ENCODE results near the gene ARID3B. TPM values are rescaled to one million over a fixed set of nuclear protein-coding genes. Genes with fewer than 3 reads are reported as not detected.

The ARID3B gene
- total and polyA plus RNA-seq, 2 donors (not counting 1 experiment from before 2014, with no cell fraction given): 0.72 to 0.99 TPM

GRCh38 chr15:74646480-74646879, 105.5 kb downstream of the ARID3B start:
- H3K4me1 ChIP-seq (ENCODE audit: control insufficient read depth, extremely low read depth, insufficient read depth, low read length): no peaks in the 10 kb centered on the region
- no peak overlapping the region for H3K9ac ChIP-seq (ENCODE audit: insufficient read depth, low read length)
- no peaks in the 10 kb centered on the region for H3K36me3 ChIP-seq (ENCODE audit: control insufficient read depth, insufficient read depth, low read length)
- TF ChIP-seq, protein P1, sequence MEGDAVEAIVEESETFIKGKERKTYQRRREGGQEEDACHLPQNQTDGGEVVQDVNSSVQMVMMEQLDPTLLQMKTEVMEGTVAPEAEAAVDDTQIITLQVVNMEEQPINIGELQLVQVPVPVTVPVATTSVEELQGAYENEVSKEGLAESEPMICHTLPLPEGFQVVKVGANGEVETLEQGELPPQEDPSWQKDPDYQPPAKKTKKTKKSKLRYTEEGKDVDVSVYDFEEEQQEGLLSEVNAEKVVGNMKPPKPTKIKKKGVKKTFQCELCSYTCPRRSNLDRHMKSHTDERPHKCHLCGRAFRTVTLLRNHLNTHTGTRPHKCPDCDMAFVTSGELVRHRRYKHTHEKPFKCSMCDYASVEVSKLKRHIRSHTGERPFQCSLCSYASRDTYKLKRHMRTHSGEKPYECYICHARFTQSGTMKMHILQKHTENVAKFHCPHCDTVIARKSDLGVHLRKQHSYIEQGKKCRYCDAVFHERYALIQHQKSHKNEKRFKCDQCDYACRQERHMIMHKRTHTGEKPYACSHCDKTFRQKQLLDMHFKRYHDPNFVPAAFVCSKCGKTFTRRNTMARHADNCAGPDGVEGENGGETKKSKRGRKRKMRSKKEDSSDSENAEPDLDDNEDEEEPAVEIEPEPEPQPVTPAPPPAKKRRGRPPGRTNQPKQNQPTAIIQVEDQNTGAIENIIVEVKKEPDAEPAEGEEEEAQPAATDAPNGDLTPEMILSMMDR (conservative IDR thresholded peaks at IDR 0.05 in 1 of 2, IDR thresholded peaks at IDR 0.05 in 1 of 2; ENCODE audit: low read depth in 1 of 2, low read length in 2 of 2): no peak
- no peak for TF ChIP-seq EZH2 (IDR thresholded peaks at IDR 0.05; ENCODE audit: low read length, missing control alignments)
- no peaks in the 10 kb centered on the region for H4K20me1 ChIP-seq (ENCODE audit: control insufficient read depth, extremely low read depth, insufficient read depth, low read length)
- H2AFZ ChIP-seq (ENCODE audit: low read length): no peak overlapping the region
- no peak overlapping the region for H3K4me3 ChIP-seq (replicated peaks in 1 of 4; ENCODE audit: control extremely low read depth in 1 of 4, insufficient read depth in 1 of 4, low read depth in 3 of 4, low read length in 4 of 4)
- H3K4me2 ChIP-seq (ENCODE audit: extremely low read depth, insufficient read depth, low read length): no peak overlapping the region
- H3K9me3 ChIP-seq (ENCODE audit: control insufficient read depth, insufficient read depth, low read depth, low read length): no peaks in the 10 kb centered on the region
- no peak overlapping the region for H3K27ac ChIP-seq (ENCODE audit: insufficient read depth, low read length)
- H3K27me3 ChIP-seq (ENCODE audit: control insufficient read depth, insufficient read depth, low read length): no peaks in the 10 kb centered on the region
- no peak for DNase-seq (ENCODE audit: low read depth in 2 of 2)
- H3K79me2 ChIP-seq (ENCODE audit: control insufficient read depth, insufficient read depth, low read length): no peaks in the 10 kb centered on the region

Other genes starting within 250 kb of the ARID3B start
- gene CYP11A1, start 173.6 kb upstream of the ARID3B start, total RNA-seq: 0.33 and 0.51 TPM in 2 replicates
- 0.05 and 0.07 TPM in 2 replicates for gene CYP11A1, start 173.6 kb upstream of the ARID3B start, polyA plus RNA-seq
- 2.3 and 5.6 TPM in 2 replicates for gene SEMA7A, start 107.3 kb upstream of the ARID3B start, total RNA-seq
- 12.5 and 18.5 TPM in 2 replicates for gene SEMA7A, start 107.3 kb upstream of the ARID3B start, polyA plus RNA-seq
- gene UBL7, start 80.1 kb upstream of the ARID3B start, total RNA-seq: 30.6 and 31.9 TPM in 2 replicates
- gene UBL7, start 80.1 kb upstream of the ARID3B start, polyA plus RNA-seq: 36.8 and 44.9 TPM in 2 replicates
- gene CLK3, start 74.6 kb downstream of the ARID3B start, total RNA-seq: 30.8 and 43.1 TPM in 2 replicates
- gene CLK3, start 74.6 kb downstream of the ARID3B start, polyA plus RNA-seq: 39.9 and 41.4 TPM in 2 replicates
- 8.2 and 8.9 TPM in 2 replicates for gene EDC3, start 154.8 kb downstream of the ARID3B start, total RNA-seq
- gene EDC3, start 154.8 kb downstream of the ARID3B start, polyA plus RNA-seq: 25.8 and 34.4 TPM in 2 replicates
- gene CYP1A1, start 184.3 kb downstream of the ARID3B start, total RNA-seq: under 0.01 TPM in 1 of 2 replicates, not detected in the other
- gene CYP1A1, start 184.3 kb downstream of the ARID3B start, polyA plus RNA-seq: 0.02 TPM in 1 of 2 replicates, not detected in the other
- gene CYP1A2, start 207.6 kb downstream of the ARID3B start, total RNA-seq: not detected in 2 replicates
- not detected in 2 replicates for gene CYP1A2, start 207.6 kb downstream of the ARID3B start, polyA plus RNA-seq
- 16.2 and 22.0 TPM in 2 replicates for gene CSK, start 240.9 kb downstream of the ARID3B start, total RNA-seq
- gene CSK, start 240.9 kb downstream of the ARID3B start, polyA plus RNA-seq: 21.5 and 28.2 TPM in 2 replicates